Psoas muscle (tissue), 8 donors: ENCODE measurements around the gene ZFP69B. TPM values are rescaled to one million over a fixed set of nuclear protein-coding genes. Genes with fewer than 3 reads are reported as not detected.
"Not testable (repeated sequence)": the region's sequence is repeated elsewhere in the genome, so short reads cannot be mapped to it uniquely, and the experiment has no call there.

Source experiments
- ATAC-seq, 4 donors: fragments of 200-7000 bp; cut with Tn5 transposase; one replicate each; pipeline ENCODE4 v1.9.1; 2020; ENCODE audit warnings: moderate library complexity in 3 of 4, mild to moderate bottlenecking in 2 of 4
- DNase-seq, 2 donors: peaks; one replicate each; pipeline ENCODE4 v3.0.0-alpha.2; 2020
- H3K27ac ChIP-seq: fragments of 200-600 bp; one replicate; pipeline ENCODE4 v1.8.0; 2022
- H3K27me3 ChIP-seq, 3 donors: fragments of 200-600 bp in 1 of 3; one replicate each; pipeline versions ENCODE4 v1.6.1 to v1.8.0; 2013 to 2022; ENCODE audit warnings: low read length in 2 of 3, mild to moderate bottlenecking in 2 of 3, moderate library complexity in 1 of 3; ENCODE audit not compliant: insufficient read depth in 3 of 3
- H3K36me3 ChIP-seq, 2 donors: fragments of 200-600 bp in 1 of 2; one replicate each; pipeline versions ENCODE4 v1.6.1 to v1.8.0; 2013 to 2022; ENCODE audit warnings: low read depth in 1 of 2, mild to moderate bottlenecking in 1 of 2, moderate library complexity in 1 of 2; ENCODE audit not compliant: insufficient read depth in 1 of 2
- H3K4me1 ChIP-seq: fragments of 200-600 bp; one replicate; pipeline ENCODE4 v1.8.0; 2022
- H3K4me3 ChIP-seq: fragments of 200-600 bp; one replicate; pipeline ENCODE4 v1.8.0; 2022; ENCODE audit warnings: mild to moderate bottlenecking
- H3K9me3 ChIP-seq: fragments of 200-600 bp; one replicate; pipeline ENCODE4 v1.8.0; 2022
- CTCF ChIP-seq: fragments of 200-600 bp; IDR thresholded peaks from one replicate; pipeline ENCODE4 v1.8.0; 2022; ENCODE audit warnings: antibody characterized with exemption
- WGBS, 3 donors: extraction: QIAGEN DNeasy Blood & Tissue Kit; methylation state at CpG; one replicate each; pipeline versions ENCODE4 v1.1.6 to v1.1.7; 2013; 5-methylcytosine and 5-hydroxymethylcytosine counted together
- intact Hi-C, 2 donors: fragments of 100-400 bp; cut with DNase I; formaldehyde crosslinking; loops; one replicate each; pipeline versions ENCODE4 v1.11.0 to v1.14.2; 2022
- polyA plus RNA-seq, 3 donors: library from polyadenylated mRNA; stranded (reverse); fragments of 200-250 nt; gene quantifications; one replicate each; pipeline ENCODE4 v1.2.3, GENCODE V29; 2013
- total RNA-seq, 4 donors: library from RNA; stranded (reverse); fragmentation: NEBNext Ultra II Directional in 2 of 4; extraction: Animal tissue kit (Norgen Biotek cat#: 25700) in 2 of 4; gene quantifications; one replicate each; pipeline versions ENCODE4 v1.2.1 to v1.2.4, GENCODE V29; 2021 to 2023
- donor health status: healthy with polysubstance abuse.
- donor health status: DM: no; HTN: no; CAD: no; lungs with moderate emphysema.
- donor health status: Bipolar disorder and iron deficiency.
- donor health status: healthy.
- donor health status: DM: yes; HTN: yes; CAD: no.
- donor health status: DM: no; HTN: no; CAD: no.
- donor health status: DM: no; HTN: no; CAD: no.
- donor health status: DM: yes; HTN: yes; CAD: no.

The ZFP69B gene
- total and polyA plus RNA-seq, 7 donors: 0.25 to 1.4 (median 0.54) TPM

DNA sequence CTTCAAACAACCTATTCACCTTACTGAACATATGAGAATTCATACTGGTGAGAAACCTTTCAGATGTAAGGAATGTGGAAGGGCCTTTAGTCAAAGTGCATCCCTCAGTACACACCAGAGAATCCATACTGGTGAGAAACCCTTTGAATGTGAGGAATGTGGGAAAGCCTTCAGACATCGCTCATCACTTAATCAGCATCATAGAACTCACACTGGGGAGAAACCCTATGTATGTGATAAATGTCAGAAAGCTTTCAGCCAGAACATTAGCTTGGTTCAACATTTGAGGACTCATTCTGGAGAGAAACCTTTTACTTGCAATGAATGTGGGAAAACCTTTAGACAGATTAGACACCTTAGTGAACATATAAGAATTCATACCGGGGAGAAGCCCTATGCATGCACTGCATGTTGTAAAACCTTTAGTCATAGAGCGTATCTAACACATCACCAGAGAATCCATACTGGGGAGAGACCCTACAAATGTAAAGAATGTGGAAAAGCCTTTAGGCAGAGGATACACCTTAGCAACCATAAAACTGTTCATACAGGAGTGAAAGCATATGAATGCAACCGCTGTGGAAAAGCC is 45.1 kb downstream of the ZFP69B start:
- DNase-seq: no peak
- H3K4me3 ChIP-seq: no peak overlapping the region
- intact Hi-C loops: no loop called here
- no peak for TF ChIP-seq CTCF
- no peaks in the 10 kb centered on the region for H3K27me3 ChIP-seq
- peaks cover 12 to 25% of the 10 kb centered on the region in 2 donors for H3K36me3 ChIP-seq
- no peak overlapping the region for H3K27ac ChIP-seq
- no peaks in the 10 kb centered on the region for H3K4me1 ChIP-seq
- 96 to 98% (median 97%) methylated on average over 4 of the region's 4 CpGs for WGBS, 3 donors
- no peak for ATAC-seq
- peaks cover 69% of the 10 kb centered on the region for H3K9me3 ChIP-seq

DNA sequence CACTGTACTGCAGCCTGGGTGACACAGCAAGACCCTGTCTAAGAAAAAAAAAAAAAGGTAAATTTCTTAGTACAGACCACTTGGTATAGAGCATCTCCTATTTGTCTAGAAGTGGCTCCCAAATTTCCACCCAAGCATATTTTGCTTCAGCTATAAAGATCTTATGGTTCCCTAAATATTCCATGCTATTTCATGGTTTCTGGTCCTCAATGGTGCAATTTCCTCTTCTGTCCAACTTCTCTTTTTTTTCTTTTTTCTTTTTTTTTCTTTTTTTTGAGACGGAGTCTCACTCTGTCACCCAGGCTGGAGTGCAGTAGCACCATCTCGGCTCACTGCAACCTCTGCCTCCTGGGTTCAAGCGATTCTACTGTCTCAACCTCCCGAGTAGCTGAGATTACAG is 52.4 kb downstream of the ZFP69B start:
- H3K36me3 ChIP-seq, H3K27ac ChIP-seq, H3K27me3 ChIP-seq, H3K4me3 ChIP-seq, DNase-seq, ATAC-seq, H3K4me1 ChIP-seq, intact Hi-C loops: not testable (repeated sequence)
- H3K9me3 ChIP-seq: peaks cover 36% of the 10 kb centered on the region
- WGBS, 3 donors: 98 to 99% (median 99%) methylated on average over 4 of the region's 4 CpGs

- intact Hi-C loops: no loop called here
- Histone ChIP-seq H3K27ac (peak overlapping the region; percentile 78), H3K4me3 (peak overlapping the region; percentile 94), H3K9me3 (peaks cover 8% of the 10 kb centered on the region), H3K27me3 (no peaks in the 10 kb centered on the region), H3K36me3 (no peaks in the 10 kb centered on the region), H3K4me1 (peaks cover 9% of the 10 kb centered on the region)
- WGBS, 3 donors: 60 to 65% (median 62%) methylated on average over 6 of the region's 6 CpGs
- ATAC-seq: no peak
- DNase-seq: no peak
- TF ChIP-seq CTCF: no peak
These were observed 57.7 kb downstream of the ZFP69B start for GRCh38 chr1:40507973-40508372.

DNA sequence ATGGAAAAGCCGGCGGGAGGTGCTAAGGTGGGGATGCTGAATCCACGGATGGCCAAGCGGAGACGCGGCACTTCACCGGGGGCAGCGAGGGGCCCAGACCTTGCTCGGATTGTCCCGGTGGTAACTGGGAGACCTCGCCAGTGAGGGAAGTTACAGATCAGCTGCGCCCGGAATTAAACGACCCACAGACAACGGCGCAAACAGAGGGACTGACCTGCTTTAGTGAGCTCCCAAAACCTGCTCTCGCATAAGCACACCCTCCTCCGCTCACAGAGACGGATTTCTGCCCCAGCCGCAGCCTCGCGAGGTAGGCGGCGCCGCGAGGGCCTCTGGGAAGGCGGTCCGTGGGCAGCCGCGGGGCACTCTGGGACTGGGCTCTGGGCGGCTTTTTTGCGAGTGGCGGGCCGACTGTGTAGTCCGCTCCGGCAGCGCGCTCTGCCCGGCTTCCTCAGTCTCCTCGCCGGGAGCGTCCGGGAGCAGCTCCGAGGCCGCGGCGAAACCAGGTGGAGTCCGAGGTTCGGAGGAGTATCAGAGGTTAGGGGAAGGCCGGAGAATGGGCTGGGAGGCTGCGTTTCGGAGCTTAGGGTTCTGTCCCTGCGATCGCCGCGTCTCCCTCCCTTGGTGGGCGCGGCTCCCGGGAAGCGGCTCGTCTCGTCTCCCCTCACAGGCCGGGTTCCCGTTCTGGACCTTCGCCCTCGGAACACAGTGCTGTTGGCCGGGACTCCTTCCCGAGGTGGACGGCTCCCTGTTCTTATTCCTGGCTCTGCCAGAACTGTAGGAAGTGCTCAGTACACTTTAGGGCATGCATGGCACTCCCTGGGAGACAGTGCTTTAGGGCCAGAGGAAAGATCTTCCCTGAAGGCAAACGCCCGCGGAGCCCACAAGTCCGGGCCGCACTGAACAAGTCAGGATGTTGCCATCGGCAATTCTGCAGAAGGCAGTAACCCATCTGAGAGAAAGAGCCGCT is 58.4 kb downstream of the ZFP69B start, which contains the start of gene EXO5:
Gene EXO5 (plus strand): TSS at position 393 of the 967 bp plus-strand sequence. CDS start 5,778 bp downstream, outside the sequence.
- Histone ChIP-seq H3K9me3 (peaks cover 5% of the 10 kb centered on the region), H3K27ac (peak within 1 kb of the TSS; percentile 78), H3K27me3 (no peaks in the 10 kb centered on the region), H3K4me1 (peaks cover 9% of the 10 kb centered on the region), H3K4me3 (peak within 1 kb of the TSS; percentile 94), H3K36me3 (no peaks in the 10 kb centered on the region)
- DNase-seq: peak; percentile 86 to 88
- ATAC-seq: peak; percentile 98 to 100 (median 100)
- TF ChIP-seq CTCF: no peak
- 0% methylated on average over 69 to 76 of the region's 76 CpGs for WGBS, 3 donors
- intact Hi-C loops: no loop called here

Other genes with a start within 250 kb of the ZFP69B start
- gene TMCO2, start 202.5 kb upstream of the ZFP69B start, total RNA-seq: not detected
- gene TMCO2, start 202.5 kb upstream of the ZFP69B start, polyA plus RNA-seq: under 1 TPM in 1 of 3 donors, not detected in 2; 0.19 TPM
- gene ZMPSTE24, start 192.2 kb upstream of the ZFP69B start, total RNA-seq: 10 to 100 TPM; 12.7 to 26.1 (median 18.9) TPM
- gene ZMPSTE24, start 192.2 kb upstream of the ZFP69B start, polyA plus RNA-seq: 10 to 100 TPM; 22.2 to 60.2 (median 33.8) TPM
- under 1 TPM in 3 of 4 donors, not detected in 1; 0.15 to 0.21 (median 0.18) TPM for gene COL9A2, start 133.2 kb upstream of the ZFP69B start, total RNA-seq
- gene COL9A2, start 133.2 kb upstream of the ZFP69B start, polyA plus RNA-seq: under 1 TPM; 0.06 to 0.18 (median 0.12) TPM
- 10 to 100 TPM in 3 of 4 donors, 1 to 10 TPM in 1; 6.9 to 35.0 (median 15.3) TPM for gene SMAP2, start 76.7 kb upstream of the ZFP69B start, total RNA-seq
- 10 to 100 TPM; 18.0 to 32.2 (median 18.4) TPM for gene SMAP2, start 76.7 kb upstream of the ZFP69B start, polyA plus RNA-seq
- under 1 TPM; 0.18 to 0.54 (median 0.46) TPM for gene ZFP69, start 26.8 kb downstream of the ZFP69B start, total RNA-seq
- under 1 TPM; 0.16 to 0.51 (median 0.25) TPM for gene ZFP69, start 26.8 kb downstream of the ZFP69B start, polyA plus RNA-seq
- 1 to 10 TPM; 2.2 to 3.2 (median 2.8) TPM for gene EXO5, start 58.3 kb downstream of the ZFP69B start, total RNA-seq
- gene EXO5, start 58.3 kb downstream of the ZFP69B start, polyA plus RNA-seq: 1 to 10 TPM; 3.2 to 8.5 (median 4.4) TPM
- 1 to 10 TPM; 1.0 to 2.8 (median 1.4) TPM for gene ZNF684, start 81.2 kb downstream of the ZFP69B start, total RNA-seq
- gene ZNF684, start 81.2 kb downstream of the ZFP69B start, polyA plus RNA-seq: 1 to 10 TPM; 2.1 to 3.2 (median 2.6) TPM
- under 1 TPM; 0.15 to 0.42 (median 0.35) TPM for gene RIMS3, start 215.2 kb downstream of the ZFP69B start, total RNA-seq
- gene RIMS3, start 215.2 kb downstream of the ZFP69B start, polyA plus RNA-seq: under 1 TPM; 0.07 to 0.31 (median 0.16) TPM
- gene NFYC, start 241.2 kb downstream of the ZFP69B start, total RNA-seq: 10 to 100 TPM; 45.8 to 67.8 (median 61.1) TPM
- gene NFYC, start 241.2 kb downstream of the ZFP69B start, polyA plus RNA-seq: 10 to 100 TPM; 52.0 to 69.0 (median 58.6) TPM